Nucleus accumbens (tissue), 56 donors: ENCODE data around the gene ALG11.
"Not testable (repeated sequence)": the region's sequence is repeated elsewhere in the genome, so short reads cannot be mapped to it uniquely, and the experiment has no call there.

Experiments used
- DNase-seq, 56 donors: peaks; one replicate each; lab custom pipeline; 2025; lab: John Stamatoyannopoulos, UW

Gene ALG11

GRCh38 chr13:52011632-52012511 lies at the start of gene ALG11:
ALG11 (plus strand) TSS chr13:52012398; CDS start chr13:52012419, 21 bp downstream.
- peak; percentile 75 to 100 (median 98) for DNase-seq

DNA sequence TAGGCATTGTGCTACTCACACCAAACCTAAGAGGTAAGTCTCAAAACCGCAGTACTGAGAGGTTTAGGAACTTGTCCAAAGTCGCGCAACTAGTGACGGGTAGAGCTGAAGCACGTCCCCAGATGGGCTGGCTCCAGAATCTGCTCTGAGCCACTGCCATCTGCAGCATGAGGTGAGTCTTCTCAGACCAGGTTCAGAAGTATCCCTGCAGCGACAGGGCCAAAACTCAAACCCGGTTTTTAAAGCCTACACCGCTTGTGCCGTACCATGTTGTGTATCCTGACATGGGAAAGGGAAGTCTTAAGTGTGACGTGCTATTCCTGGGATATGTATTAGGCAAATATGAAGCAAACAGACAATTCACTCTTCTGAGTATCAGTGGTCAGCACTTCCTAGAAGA lies 46.0 kb upstream of the ALG11 start:
- DNase-seq: no peak

GRCh38 chr13:51967482-51968446 lies 44.4 kb upstream of the ALG11 start:
- no peak for DNase-seq

DNA sequence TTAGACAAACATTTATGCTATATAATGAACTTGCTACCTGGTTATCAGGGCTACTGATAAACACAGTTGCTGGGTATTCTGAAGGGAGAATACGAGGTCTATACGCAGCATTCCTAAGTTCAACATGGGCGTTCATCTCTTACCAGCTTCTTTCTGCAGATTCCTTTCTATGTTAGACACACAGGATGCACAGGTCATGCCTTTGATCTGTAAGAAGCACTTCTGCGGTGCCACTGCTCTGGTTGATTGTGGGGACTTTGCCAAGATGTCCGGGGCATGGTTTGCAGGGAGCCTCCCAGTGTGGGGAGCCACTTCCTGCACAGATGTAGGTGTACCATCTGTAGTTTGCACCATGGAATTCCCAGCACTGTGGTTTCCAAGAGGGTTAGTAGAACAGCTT lies 41.8 kb upstream of the ALG11 start:
- no peak for DNase-seq

- no peak for DNase-seq
Observed at GRCh38 chr13:51971520-51972426, 40.4 kb upstream of the ALG11 start.

- no peak for DNase-seq
Observed at GRCh38 chr13:51974482-51974881, 37.7 kb upstream of the ALG11 start.

DNA sequence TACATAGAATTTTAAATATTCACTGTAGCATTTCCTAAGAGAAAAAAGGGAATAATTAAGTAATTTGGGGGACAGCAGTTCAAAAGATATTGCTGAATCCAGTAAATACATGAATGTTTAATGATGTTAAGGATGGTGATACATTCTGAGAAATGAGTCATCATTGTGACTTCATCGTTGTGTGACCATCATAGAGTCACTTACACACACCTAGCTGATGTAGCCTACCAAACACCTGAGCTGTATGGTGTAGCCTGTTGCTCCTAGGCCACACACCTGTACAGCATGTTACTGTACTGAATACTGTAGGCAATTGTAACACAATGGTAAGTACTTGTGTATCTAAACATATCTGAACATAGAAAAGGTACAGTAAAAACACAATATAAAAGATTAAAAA lies 35.8 kb upstream of the ALG11 start:
- DNase-seq: no peak

- no peak for DNase-seq
Observed at GRCh38 chr13:51976890-51977289, 35.3 kb upstream of the ALG11 start.

DNA sequence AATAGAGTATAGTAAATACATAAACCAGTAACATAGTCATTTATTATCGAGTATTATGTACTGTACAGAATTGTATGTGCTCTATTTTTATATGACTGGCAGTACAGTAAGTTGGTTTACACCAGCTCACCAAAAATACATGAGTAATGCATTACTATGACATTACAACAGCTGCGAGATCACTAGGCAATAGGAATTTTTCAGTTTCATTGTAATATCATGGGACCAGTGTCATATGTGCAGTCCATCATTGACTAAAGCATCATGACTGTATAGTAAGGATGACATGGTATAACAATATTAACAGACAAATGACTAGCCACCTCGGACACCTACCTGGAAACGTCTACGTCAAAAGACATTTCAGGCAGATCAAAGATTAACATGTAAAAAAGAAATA lies 34.6 kb upstream of the ALG11 start:
- no peak for DNase-seq

DNA sequence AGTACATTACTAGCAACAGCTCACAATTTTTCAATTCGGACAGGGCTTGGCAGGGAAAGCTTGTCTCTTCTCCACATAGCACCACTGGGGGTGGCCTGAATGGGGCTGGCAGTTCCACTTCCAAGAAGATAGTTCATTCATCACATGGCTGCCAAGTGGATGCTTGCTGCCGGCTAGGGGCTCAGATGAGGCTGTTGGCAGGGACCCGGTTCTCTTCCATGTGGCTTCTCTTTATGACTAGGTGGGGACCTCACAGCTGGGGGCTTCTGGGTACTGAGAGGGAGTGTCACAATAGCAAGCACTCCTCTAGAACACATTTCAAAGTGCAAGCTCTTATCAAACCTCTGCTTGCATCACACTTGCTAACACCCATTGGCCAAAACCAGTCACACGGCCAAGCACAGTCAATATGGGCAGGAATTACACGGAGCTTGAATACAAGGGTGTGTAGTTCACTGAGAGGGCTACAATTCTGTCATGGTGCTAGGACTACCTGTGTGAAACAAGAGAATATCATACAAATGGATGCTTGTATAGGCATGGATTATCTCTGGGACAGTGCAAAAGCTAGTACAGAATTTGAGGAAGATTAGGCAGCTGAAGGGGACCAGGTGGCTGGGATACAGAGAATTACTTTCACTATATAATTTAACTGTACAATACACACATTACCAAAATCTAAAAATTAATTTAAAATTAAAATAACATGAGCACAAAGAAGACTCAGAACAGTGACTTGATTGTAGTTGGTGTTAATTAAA lies 33.2 kb upstream of the ALG11 start:
- no peak for DNase-seq

- no peak for DNase-seq
Observed at GRCh38 chr13:51980908-51981307, 31.3 kb upstream of the ALG11 start.

GRCh38 chr13:51981355-51981754 lies 30.8 kb upstream of the ALG11 start:
- no peak for DNase-seq

DNA sequence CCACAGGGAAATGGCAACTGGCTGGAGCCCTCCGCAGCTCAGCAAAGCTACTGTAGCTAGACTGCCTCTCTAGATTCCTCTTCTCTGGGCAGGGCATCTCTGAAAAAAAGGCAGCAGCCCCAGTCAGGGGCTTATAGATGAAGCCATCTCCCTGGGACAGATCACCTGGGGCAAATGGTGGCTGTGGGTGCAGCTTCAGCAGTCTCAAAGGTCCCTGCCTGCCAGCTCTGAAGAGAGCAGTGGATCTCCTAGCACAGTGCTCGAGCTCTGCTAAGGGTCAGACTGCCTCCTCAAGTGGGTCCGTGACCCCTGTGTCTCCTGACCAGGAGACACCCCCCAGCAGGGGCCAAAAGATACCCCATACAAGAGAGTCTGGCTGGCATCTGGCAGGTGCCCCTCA lies 28.9 kb upstream of the ALG11 start:
- not testable (repeated sequence) for DNase-seq

GRCh38 chr13:51984904-51985303 lies 27.3 kb upstream of the ALG11 start:
- not testable (repeated sequence) for DNase-seq

DNA sequence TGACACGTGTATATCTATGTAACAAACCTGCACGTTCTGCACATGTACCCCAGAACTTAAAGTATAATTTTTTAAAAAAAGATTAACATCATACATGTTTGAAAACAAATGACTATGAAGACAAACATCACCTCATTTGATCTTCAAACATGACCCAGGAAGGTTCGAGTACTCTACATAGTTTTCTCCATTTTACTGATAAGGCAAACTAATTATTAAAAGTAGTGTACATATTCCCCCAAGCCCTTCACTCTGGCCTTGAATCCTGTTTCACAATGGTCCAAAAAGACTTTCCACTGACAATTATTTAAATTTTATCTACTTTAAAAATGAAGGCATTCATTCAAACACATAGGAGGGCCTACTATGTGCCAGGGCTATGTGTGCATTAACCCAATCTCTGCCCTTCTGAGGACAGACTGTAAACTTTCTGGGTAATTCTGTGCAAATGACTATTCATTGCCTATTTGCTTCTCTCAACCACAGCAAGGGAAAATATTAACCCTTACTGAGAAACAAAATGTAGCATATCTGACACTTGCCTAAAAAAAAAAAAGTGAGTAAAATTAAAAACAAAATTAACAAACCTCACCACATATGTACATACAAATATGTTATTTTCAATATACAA lies 23.1 kb upstream of the ALG11 start:
- no peak for DNase-seq

DNA sequence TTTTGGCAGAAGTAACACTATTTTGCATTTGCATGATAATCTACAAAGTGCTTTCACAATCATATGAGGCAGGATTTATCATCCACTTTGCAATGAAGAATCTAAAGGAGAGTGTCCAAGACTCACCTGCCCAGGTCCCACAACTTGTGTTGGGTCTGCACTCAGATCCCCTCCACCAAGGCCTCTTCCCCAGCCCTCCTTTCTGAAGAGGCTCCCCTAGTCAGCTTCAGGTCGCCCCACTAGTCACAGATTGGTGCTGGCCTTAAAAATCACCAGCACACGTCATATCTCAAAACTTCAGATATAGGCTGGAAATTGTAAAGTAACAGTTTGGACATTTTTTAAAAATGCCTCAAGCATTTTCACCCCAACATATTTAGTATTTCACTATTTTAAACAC lies 18.5 kb upstream of the ALG11 start:
- no peak for DNase-seq

GRCh38 chr13:51995677-51996551 lies 16.3 kb upstream of the ALG11 start:
- peak in 5 of 56 donors; percentile 2 to 36 (median 9) for DNase-seq

GRCh38 chr13:51996641-51997040 lies 15.6 kb upstream of the ALG11 start:
- DNase-seq: no peak
